ENCODE measurements around the gene GRM4.

The GRM4 gene

GRCh38 chr6:34106421-34106820 lies 39.5 kb downstream of the GRM4 start:
- no peak for DNase-seq

DNA sequence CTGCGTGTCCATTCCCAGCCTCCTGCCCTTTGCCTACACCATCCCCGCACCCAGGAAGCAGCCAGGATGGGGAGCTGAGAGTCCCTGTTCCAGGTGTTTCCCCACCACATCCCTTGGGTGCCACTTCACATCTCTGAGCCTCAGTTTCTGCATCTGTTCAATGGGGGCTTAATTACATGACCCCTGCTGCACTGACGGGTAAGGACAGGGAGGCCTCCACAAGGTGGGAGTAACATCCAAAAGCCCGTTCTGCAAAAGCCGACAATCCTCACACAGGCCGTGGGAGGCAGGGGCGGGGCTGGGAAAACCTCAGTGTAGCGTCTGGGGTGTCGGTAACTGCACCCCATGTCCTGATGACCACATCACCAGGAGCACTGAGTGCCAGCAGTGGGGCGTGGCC lies 41.3 kb downstream of the GRM4 start:
- DNase-seq: no peak

DNA sequence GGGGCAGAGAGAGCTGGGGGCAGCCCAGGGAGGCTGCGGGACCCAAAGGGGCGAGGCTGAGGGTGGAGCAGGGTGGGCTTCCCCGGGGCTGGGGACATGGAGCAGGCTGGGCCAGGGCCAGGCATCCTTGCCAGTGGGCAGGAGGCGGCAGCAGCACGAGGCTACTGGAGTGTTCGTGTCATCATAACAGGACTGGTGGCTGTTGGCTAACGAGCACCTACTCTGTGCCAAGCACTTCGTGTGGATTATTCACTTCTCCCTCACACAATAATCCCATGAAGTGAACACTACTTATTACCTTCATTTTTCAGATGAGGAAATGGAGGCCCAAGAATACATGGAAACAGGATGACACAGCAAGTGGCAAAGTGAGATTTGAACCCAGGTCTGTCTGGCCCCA lies 41.7 kb downstream of the GRM4 start:
- no peak for DNase-seq

DNA sequence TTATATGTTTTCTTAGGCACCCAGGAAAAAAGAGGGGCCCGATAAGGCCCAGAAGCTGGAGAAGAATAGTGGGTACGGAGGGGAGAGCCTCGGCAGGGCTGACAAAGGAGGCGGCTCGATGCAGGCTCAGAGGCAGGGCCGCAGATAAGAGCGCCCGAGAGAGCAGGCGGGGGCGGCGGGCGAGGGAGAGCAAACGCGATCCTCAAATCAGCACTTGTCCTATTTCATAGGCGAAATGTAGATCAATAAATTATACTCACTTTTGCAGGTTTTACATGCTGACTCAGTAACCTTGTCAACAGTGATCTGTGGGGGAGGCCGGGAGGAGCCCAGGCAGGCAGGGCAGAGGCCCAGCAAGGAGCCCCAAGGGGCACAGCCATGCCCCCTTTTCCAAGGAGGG lies 42.6 kb downstream of the GRM4 start:
- no peak for DNase-seq

GRCh38 chr6:34102696-34103095 lies 43.2 kb downstream of the GRM4 start:
- no peak for DNase-seq

DNA sequence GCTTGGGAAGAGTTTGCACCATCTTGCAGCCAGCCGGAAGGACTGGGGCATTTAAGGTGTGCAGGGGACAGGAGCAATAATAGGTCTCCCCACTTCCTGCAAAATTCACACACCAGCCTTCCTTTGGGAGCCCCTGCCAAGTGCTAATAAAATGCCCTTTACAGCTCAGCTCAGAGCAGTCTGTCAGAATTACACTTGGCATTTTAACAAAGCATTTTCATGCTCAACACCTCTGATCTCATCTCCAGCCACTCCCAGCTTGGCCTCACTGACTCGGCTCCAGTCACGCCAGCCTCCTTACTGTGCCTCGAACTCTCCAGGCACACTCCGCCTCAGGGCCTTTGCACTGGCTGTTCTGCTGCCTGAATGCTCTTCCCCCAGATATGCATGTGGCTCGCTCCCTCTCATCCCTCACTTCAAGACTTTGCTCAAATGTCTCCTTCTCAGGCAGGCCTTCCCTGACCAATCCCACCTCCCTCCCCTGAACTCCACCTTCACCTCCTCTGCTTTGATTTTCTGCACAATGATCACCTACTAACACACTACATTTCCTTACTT lies 43.7 kb downstream of the GRM4 start:
- DNase-seq: no peak

GRCh38 chr6:34100788-34101187 lies 45.1 kb downstream of the GRM4 start:
- DNase-seq: no peak

DNA sequence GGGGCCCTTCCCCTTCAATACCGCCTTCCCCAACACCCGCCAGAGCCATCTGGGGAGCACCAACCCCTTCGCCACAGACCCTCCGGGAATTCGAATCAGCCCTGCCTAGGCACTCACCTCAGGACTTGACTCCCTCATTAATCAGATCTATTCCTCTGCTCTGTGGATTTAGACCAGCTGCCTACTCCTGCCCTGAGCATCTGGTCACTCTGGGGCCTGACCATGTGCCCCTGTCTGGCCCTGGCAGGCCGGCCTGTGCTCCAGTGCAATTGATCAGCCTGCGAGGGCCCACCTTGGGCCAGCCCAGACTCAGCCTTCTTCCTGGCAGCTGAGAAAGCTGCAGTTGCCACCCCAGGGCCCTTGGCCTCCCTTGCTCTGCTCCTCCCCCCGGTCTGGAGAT lies 46.0 kb downstream of the GRM4 start:
- no peak for DNase-seq

GRCh38 chr6:34098045-34098936 lies 47.6 kb downstream of the GRM4 start:
- no peak for DNase-seq

DNA sequence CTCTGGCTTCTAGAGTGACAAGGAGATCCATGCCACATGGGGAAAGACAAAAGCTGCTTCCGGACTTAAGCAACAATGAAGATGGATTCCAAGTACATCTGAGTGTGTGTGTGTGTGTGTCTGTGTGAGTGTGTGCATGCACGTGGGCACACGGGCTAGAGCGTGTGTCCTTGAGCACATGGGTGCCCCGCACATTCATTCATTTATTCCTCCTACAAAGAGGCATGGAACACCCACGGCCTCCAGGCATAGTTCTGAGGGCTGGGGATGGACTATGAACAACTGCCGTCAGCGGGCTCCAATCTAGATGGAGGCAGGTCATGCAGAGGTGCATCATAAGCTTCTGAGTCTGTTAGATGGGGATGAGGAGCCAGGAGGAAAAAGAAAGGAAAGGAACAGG lies 49.1 kb downstream of the GRM4 start:
- DNase-seq: no peak

- no peak for DNase-seq
Measured at GRCh38 chr6:34096193-34096592, 49.7 kb downstream of the GRM4 start.

DNA sequence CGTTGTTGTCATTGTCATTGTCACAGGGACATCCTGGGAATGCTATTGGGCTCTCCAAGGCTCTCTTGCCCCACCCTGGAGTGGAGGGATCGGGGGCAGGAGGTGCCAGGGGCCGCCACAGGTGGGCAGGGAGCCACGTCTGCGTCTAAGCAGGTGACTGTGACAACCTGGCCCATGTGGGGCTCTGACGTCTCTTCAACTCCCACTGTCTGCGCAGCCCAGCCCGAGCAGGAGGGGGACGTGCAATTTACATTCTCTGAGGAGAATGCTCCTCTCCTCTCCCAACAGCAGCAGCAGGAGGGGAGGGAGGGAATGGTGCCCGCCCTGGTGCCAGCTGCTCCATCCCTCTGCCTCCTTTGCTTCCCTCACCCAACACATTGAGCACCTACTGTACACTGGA lies 50.1 kb downstream of the GRM4 start:
- no peak for DNase-seq

GRCh38 chr6:34095136-34095505 lies 50.8 kb downstream of the GRM4 start:
- no peak for DNase-seq

GRCh38 chr6:34094474-34095135 lies 51.3 kb downstream of the GRM4 start:
- no peak for DNase-seq

- DNase-seq: no peak
Measured at GRCh38 chr6:34093854-34094430, 51.9 kb downstream of the GRM4 start.

DNA sequence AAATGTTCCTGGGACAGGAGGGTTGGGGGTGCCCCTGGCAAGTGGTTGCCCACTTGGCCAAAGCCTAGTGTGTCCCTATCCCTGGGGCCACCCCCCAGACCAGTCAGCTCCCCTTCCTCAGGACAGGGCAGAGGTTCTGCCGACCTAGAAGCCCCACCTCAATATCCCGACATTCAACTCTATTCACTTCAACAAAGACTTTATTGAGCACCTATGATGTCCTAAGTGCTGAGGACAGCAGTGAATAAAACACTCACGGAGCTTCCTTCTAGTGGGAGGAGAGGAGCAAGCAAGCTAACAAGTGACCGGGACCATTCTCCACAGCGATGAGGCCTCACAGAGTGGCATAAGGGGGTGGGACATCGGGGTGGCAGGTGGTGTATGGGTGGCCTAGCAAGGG lies 52.7 kb downstream of the GRM4 start:
- no peak for DNase-seq

- DNase-seq: no peak
Measured at GRCh38 chr6:34092631-34093030, 53.3 kb downstream of the GRM4 start.

DNA sequence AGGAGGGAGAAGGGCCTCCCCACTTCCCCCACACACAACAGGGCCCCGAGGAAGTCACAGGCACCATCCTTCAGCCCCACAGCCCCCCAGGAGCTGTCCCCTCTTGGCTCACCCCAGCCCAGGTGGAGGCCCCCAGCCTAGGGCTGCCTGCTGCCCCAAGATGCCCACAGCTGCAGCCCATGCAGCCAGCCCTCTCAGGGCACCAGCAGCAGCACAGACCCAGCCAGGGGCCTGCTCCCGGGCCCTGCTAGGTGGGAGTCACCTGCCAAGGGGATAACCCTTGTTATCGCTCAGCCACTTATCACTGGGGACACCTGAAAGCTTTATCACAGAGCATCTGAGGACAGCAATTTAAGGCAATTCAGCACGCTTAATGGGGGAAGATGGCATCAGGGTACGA lies 55.0 kb downstream of the GRM4 start:
- no peak for DNase-seq

GRCh38 chr6:34090529-34090928 lies 55.4 kb downstream of the GRM4 start:
- DNase-seq: no peak

DNA sequence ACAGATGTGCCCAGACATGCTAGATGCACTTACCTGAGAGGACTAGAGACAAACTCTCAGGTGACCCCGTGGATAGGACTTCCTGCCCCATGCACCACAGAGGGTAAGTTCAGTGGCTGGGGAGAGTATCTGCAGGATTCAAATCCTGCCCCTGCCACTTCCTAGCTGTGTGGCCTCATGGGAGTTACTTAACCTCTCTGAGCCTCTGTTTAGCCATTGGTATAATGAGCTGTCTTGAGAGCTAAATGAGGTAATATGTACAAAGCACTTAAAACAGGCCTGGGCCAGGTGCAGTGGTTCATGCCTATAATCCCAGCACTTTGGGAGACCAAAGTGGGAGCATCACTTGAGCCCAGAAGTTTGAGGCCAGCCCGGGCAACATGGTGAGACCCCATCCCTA lies 59.3 kb downstream of the GRM4 start:
- no peak for DNase-seq

DNA sequence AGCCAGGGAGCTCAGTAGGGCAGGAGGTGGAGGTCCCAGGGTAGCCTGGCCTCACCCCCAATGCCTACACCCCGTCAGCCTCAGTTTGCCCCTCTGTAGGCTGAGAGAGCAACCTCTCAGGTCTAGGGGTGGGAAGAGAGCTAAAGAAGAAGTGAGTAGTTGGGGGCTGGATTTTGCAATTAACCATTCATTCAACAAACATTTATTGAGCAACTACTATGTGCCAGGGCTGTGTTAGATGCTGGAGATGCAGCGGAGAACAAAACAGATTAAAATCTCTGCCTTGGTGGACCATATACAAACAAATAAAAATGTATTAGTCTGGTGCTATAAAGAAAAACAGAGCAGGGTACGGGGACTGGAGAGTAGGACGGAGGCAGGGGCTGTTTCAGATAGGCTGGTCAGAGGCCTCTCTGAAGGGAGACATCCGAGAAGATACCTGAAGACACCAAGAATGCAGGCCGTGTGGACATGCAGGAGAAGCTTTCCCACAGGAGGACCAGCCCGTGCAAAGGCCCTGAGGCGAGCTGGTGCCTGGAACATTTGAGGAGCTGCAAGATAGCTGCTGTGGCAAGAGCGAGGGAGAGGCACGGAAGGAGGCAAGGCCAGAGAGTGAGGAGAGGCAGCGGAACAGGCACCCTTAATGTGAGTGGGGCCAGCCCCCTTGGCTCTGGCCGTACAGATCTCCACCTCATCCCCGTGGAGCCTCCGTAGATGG lies 60.3 kb downstream of the GRM4 start:
- DNase-seq: no peak

- no peak for DNase-seq
Measured at GRCh38 chr6:34084591-34085290, 61.1 kb downstream of the GRM4 start.
